ENCODE measurements around the gene COX4I1.
"Not testable (repeated sequence)": the region's sequence is repeated elsewhere in the genome, so short reads cannot be mapped to it uniquely, and the experiment has no call there.

COX4I1 gene

DNA sequence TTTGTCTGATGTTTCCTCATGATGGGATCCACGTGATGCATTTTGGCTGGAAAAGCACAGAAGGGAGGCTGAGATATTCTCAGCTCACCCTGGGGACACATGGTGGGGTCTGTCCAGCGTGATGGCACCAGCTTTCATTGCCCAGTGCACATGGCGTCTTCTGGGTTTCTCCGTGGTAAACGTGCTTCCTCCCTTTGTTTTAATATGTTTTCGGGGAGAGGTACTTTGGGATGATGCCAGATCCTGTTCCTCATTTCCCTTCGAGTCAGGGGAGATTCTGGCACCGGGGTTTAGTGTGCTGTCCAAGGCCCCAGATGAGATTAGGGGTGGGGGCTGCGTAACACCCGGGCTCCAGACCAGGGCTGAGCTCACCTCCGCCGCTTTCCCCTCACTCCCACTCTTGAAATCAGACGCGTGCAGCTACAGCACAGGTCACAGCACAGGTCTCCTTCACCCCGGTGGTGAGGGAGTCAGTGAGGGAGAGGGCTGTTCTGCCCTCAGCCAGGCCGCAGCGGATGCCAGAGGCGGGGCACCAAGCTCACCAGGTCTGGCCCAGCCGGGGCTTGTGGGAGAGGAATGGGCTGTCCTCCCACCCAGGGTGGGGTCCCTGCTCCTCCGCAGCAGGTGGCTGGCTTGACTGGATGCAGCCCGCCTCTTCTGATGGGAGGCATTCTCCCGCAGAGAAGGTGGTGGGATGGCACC, 33.9 kb downstream of the COX4I1 start:
- H3K9me3 Mint-ChIP-seq, result peaks cover 8% of the 10 kb centered on the region
- H3K27me3 Mint-ChIP-seq (ENCODE audit: low read depth), result peaks cover 32% of the 10 kb centered on the region
- no peak overlapping the region for H3K4me3 Mint-ChIP-seq
- H3K27ac Mint-ChIP-seq, result no peak overlapping the region
- H3K36me3 Mint-ChIP-seq (ENCODE audit: low read depth), result no peaks in the 10 kb centered on the region
- H3K4me1 Mint-ChIP-seq (ENCODE audit: low read depth), result no peaks in the 10 kb centered on the region

DNA sequence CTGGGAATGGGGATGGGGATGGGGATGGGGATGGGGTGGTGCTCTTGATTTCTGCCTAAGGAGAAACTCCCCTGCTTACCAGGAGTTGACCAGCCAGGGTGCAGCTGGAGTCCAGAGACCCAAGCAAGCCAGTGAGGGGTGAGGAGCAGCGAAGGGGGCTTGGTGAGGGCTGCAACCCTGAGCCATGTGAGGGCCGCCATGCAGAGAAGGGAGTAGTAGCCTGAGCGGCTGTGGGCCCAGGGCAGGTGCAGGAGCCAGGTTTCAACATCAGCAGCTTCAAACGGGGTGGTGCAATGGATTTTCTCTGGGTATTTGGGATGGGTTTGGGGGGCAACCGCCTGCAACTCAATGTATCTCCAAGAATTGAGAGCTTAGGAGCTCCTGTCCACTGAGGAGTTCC, 35.2 kb downstream of the COX4I1 start:
- Mint-ChIP-seq H3K4me3 (no peak overlapping the region), H3K4me1 (ENCODE audit: low read depth) (no peaks in the 10 kb centered on the region), H3K27me3 (ENCODE audit: low read depth) (peaks cover 25% of the 10 kb centered on the region), H3K36me3 (ENCODE audit: low read depth) (no peaks in the 10 kb centered on the region), H3K27ac (no peak overlapping the region), H3K9me3 (peaks cover 8% of the 10 kb centered on the region)

DNA sequence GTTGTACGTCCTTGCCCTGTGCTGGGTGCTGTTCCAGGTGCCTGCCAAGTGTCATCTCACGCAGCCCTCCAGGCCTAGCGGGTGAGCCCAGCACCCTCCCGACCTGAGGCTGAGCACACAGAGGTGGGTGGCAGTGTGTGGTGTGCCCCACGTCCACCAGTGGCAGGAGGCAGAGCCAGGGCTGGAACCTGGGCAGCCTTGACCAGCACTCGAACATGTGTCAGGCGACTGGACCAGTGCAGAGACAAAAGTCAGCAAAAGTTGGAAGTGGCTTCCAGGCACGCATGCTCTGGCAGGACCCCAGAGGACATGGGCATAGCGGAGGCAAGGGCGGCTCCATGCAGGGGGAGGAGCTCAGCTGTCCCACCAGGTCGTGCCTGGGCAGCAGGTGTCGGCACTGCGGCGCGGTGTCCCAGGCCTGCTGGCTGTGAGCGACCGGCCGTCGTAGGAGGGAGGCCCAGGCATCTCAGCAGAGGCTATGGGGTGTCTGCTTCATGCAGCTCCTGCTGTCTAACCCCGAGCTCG, 35.8 kb downstream of the COX4I1 start:
- H3K4me1 Mint-ChIP-seq (ENCODE audit: low read depth), result no peaks in the 10 kb centered on the region
- H3K9me3 Mint-ChIP-seq, result peaks cover 8% of the 10 kb centered on the region

DNA sequence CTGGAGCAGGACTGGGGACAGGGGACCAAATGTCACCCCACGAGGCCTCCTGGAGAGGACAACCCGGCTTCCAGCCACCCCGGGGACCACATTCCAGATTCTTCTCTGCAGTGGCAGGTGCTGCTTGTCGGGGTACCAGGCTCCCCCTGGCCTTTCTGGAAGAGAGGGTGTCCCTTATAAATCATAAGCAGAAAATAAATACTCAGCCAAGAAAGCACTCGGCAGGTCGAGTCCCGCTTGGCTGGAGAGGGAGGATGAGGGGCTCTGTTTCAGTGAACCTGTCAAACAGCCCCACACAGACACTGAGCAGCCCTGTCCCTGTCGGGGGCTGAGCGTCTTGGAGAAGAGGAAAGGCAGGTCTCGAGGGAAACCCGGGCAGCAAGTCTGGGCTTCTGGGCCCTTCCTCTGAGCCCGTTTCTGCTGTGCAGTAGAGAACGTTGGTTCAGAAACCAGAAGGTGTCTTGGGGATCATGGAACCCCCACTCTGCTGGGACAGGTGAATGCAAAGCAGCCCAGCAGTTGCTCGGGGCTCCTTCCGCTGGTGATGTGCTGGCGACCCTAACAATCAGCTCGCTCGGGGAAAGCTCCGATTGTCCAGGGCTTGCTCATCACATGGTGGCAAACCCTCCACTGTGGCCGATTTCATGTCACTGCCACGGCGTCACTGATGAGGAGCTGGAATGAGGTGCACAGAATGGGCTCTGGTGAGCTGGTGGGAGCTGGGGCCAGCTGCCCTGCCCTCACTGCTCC, 36.6 kb downstream of the COX4I1 start:
- Mint-ChIP-seq H3K9me3 (peaks cover 8% of the 10 kb centered on the region), H3K27me3 (ENCODE audit: low read depth) (peaks cover 20% of the 10 kb centered on the region), H3K36me3 (ENCODE audit: low read depth) (no peaks in the 10 kb centered on the region), H3K4me1 (ENCODE audit: low read depth) (no peaks in the 10 kb centered on the region), H3K27ac (no peak overlapping the region), H3K4me3 (no peak overlapping the region)

More for the DNA sequence above, 35.8 kb downstream of the COX4I1 start:
- Mint-ChIP-seq H3K27ac (no peak overlapping the region), H3K4me3 (no peak overlapping the region), H3K36me3 (ENCODE audit: low read depth) (no peaks in the 10 kb centered on the region), H3K27me3 (ENCODE audit: low read depth) (peaks cover 25% of the 10 kb centered on the region)

DNA sequence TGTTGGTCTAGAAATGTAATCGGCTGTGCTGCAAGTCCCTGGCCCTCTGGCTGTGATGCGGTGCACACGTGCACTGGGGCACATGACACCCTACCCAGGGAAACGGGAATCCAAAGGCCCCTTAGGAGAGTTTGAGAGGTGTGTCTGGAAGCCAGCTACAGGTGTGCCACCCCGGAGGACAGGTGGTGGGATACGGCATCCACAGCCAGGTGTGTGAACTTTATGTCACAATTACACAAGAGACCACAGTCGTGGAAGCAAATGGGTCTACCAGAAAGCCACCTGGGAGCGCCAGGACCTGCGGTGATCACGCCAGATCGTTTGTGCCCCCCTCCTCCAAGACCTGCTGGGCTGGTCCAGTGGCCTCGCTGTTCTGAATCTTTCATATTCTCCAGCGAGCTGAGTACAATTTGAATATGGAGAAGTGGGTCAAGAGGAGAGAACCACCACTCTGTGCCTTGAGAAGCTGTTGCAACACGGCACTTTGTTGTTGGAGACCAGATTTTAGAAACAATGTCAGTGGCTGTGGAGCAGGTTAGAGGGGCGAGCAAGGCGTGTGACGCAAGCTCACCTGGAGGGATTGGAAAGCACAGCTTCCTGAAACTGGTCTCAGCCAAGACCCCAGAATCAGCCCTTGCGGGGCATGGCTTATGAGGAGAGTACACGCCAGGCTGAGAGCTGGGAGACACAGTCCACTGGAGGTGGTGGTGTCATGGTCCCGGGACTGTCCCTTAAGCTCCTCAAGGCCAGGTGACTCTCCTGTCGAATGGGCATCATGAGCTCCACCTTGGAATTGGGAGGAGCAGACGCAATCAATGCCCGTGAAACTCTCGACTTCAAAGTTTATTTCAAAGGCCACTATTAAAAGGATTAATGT, 37.4 kb downstream of the COX4I1 start:
- Mint-ChIP-seq H3K9me3 (peaks cover 8% of the 10 kb centered on the region), H3K27me3 (ENCODE audit: low read depth) (peaks cover 12% of the 10 kb centered on the region), H3K4me3 (no peak overlapping the region), H3K4me1 (ENCODE audit: low read depth) (no peaks in the 10 kb centered on the region), H3K36me3 (ENCODE audit: low read depth) (no peaks in the 10 kb centered on the region), H3K27ac (no peak overlapping the region)

DNA sequence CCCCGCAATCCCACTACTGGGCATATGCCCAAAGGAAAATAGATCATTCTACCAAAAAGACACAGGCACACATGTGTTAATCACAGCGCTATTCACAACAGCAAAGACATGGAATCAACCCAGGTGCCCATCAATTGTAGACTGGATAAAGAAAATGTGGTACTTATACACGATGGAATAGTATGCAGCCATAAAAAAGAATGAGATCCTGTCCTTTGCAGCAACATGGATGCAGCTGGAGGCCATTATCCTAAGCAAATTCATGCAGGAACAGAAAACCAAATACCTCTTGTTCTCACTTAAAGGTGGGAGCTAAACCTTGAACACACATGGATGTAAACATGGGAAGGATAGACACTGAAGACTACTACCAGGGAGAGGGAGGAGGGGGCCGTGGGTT, 38.2 kb downstream of the COX4I1 start:
- H3K27ac Mint-ChIP-seq; H3K4me1 Mint-ChIP-seq (ENCODE audit: low read depth); H3K27me3 Mint-ChIP-seq (ENCODE audit: low read depth); H3K9me3 Mint-ChIP-seq; H3K36me3 Mint-ChIP-seq (ENCODE audit: low read depth); H3K4me3 Mint-ChIP-seq: not testable (repeated sequence)

DNA sequence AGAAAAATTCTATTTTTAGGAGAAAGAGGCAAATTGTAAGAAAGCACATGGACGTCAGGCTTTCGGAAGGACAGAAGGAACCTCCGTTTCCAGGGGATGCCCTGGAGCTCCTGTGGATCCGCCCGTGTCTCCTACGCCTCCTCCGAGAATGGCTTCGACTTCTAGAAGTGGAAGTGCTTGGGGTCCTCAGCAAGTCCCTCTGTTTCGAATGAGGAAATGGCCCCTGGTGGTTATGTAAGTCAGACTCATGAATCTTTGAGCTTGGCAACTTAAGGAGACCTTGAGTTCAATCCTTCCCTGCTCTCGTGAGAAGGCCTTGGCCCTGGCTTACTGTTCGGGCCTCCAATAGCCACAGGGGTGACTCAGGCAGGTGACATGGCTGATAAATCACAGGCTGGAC, 38.9 kb downstream of the COX4I1 start:
- Mint-ChIP-seq H3K27me3 (ENCODE audit: low read depth) (no peaks in the 10 kb centered on the region), H3K27ac (no peak overlapping the region), H3K4me1 (ENCODE audit: low read depth) (no peaks in the 10 kb centered on the region), H3K9me3 (no peaks in the 10 kb centered on the region), H3K36me3 (ENCODE audit: low read depth) (no peaks in the 10 kb centered on the region), H3K4me3 (no peak overlapping the region)

DNA sequence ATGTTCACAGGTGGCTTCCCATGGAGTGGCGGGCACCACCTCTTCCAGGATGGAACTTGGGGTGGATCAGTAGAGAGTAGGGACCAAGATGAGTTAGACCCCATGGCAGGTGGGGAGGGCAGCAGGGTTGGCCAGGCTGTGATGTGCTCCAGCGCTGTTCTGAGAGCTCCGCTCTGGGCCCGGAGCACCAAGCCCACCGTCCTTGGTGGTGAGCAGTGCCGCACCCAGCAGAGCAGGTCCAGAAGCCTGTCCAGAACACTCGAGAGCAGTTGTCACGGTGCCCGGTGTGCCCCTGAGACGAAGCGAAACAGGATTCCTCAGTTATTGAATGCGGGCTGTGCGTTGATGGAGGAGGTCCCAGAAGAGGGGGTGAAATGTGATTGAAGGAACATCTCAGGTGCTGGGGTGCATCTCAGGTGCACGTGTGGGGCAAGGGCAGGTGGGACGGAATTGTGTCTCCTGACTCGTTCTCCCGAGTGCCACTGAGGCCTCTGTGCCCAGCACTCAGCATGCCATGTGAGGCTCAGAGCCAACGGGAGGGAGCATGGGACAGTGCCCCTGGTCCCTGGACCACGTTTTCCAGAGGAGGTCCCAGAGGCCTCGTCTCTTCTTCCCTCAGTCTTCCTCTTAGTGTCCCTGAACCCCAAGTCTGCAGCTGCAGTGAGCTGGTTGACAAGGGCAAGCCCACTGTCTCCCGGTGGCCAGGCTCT, 39.5 kb downstream of the COX4I1 start:
- Mint-ChIP-seq H3K36me3 (ENCODE audit: low read depth) (no peaks in the 10 kb centered on the region), H3K4me1 (ENCODE audit: low read depth) (no peaks in the 10 kb centered on the region), H3K27ac (no peak overlapping the region), H3K9me3 (no peaks in the 10 kb centered on the region), H3K27me3 (ENCODE audit: low read depth) (no peaks in the 10 kb centered on the region), H3K4me3 (no peak overlapping the region)

DNA sequence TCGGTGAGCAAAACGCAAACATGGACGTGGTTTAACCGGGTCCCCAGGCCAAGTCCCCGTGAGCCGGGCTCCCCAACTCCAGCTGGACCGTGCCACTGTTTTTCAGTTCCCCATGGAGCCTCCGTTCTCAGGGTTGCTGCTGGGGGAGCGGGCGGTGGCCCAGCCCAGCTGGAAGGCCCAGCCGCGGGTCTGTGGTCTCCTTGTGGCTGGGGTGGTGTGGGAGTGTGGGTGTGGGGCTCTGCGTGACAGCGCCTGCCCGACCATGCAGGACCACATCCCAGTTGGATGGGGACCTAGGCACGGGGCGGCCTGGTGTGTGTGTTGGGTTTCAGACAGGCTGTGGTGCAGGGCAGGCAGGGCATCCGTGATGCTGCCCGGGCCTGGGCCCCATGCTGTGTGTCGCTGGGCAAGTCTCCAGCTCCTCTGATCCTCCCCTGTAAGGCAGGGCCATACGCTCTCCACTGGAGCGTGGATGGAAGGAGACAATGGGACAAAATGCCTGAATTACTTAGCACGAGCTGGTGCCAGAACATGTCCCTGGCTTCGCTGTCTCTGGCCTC, 40.3 kb downstream of the COX4I1 start:
- peaks cover under 1% of the 10 kb centered on the region for H3K4me1 Mint-ChIP-seq (ENCODE audit: low read depth)
- peaks cover 6% of the 10 kb centered on the region for H3K27me3 Mint-ChIP-seq (ENCODE audit: low read depth)
- H3K27ac Mint-ChIP-seq, result no peak overlapping the region
- no peak overlapping the region for H3K4me3 Mint-ChIP-seq
- no peaks in the 10 kb centered on the region for H3K36me3 Mint-ChIP-seq (ENCODE audit: low read depth)
- no peaks in the 10 kb centered on the region for H3K9me3 Mint-ChIP-seq

DNA sequence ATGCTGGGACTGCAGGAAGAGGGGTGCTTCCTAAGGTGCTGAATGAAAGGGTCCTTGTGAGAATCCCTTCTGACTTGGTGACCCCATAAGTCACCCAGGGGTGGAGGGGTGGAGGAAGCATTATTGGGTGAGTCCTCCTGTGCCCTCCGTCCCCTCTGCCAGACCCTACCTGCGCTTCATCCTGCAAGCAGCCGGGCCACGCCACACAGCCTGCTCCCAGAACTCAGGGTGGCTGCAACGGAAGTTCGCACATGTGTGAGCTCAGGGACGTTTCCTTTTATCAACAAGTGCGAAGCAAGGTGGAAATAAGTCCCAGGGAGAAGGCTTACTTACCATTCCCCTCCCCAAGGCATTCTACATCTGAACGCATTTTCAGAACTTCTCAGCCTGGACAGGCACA, 40.9 kb downstream of the COX4I1 start:
- Mint-ChIP-seq H3K27ac (no peak overlapping the region), H3K4me1 (ENCODE audit: low read depth) (peaks cover 4% of the 10 kb centered on the region), H3K4me3 (no peak overlapping the region), H3K9me3 (no peaks in the 10 kb centered on the region), H3K36me3 (ENCODE audit: low read depth) (no peaks in the 10 kb centered on the region), H3K27me3 (ENCODE audit: low read depth) (peaks cover 9% of the 10 kb centered on the region)

DNA sequence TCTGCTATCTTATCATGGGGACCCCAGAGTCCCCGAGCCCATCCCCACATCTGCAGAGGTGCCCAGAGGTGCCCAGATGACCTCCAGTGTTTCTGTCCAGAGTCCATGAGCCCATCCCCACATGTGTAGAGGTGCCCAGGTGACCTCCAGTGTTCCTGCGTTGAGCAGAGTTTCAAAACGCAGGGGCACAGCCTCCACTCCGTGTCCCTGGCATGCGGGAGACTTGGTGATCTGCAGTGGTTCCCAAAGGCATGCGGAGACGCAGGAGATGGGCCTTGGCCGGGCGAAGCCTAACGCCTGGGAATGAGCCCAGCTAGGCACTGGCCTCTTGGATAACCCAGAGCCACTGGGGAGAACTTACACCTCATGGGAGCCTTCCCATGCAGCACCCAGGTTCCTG, 41.3 kb downstream of the COX4I1 start:
- Mint-ChIP-seq H3K4me1 (ENCODE audit: low read depth) (peaks cover 4% of the 10 kb centered on the region), H3K27me3 (ENCODE audit: low read depth) (peaks cover 9% of the 10 kb centered on the region), H3K27ac (no peak overlapping the region), H3K36me3 (ENCODE audit: low read depth) (no peaks in the 10 kb centered on the region), H3K4me3 (no peak overlapping the region), H3K9me3 (no peaks in the 10 kb centered on the region)

DNA sequence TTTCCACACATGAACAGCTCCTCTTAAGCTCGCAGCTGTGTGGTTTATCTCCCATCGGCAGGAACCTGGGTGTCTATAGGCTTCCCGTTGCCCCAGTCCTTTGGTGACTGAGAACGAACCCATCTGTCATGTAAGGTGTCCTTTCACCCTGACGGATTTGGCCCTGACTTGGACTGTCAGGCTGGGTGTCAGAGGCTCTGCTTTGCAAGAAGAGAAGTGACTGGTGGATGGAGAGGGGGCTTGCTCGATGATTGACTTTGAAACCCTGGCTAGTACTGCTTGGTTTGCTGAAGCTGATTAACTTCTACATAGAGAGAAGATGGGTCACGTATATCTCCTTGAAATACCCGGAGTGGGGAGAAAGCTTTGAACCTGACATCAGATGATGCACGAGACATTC, 42.9 kb downstream of the COX4I1 start:
- H3K4me1 Mint-ChIP-seq (ENCODE audit: low read depth), result peaks cover 4% of the 10 kb centered on the region
- H3K27me3 Mint-ChIP-seq (ENCODE audit: low read depth), result peaks cover 13% of the 10 kb centered on the region
- H3K4me3 Mint-ChIP-seq, result no peak overlapping the region
- H3K36me3 Mint-ChIP-seq (ENCODE audit: low read depth), result no peaks in the 10 kb centered on the region
- no peaks in the 10 kb centered on the region for H3K9me3 Mint-ChIP-seq
- H3K27ac Mint-ChIP-seq, result no peak overlapping the region

DNA sequence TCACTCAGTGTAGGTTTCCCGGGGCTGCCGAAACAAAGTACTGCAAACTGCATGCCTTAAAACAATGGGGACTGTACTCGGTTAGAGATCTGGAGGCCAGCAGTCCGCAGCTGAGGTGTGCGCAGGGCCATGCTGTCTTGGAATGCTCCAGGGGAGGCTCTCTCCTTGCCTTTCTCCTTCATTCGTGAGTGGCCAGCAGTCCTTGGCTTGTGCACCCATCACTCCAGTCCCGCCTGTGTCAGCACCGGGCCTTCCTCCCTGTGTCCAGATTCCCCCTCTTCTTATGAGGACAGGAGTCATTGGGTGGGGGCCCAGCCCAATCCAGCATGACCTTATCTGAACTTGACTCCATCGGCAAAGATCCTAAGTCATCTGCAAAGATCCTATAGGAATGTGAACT, 43.4 kb downstream of the COX4I1 start:
- Mint-ChIP-seq H3K4me1 (ENCODE audit: low read depth) (peaks cover 4% of the 10 kb centered on the region), H3K27ac (no peak overlapping the region), H3K36me3 (ENCODE audit: low read depth) (no peaks in the 10 kb centered on the region), H3K27me3 (ENCODE audit: low read depth) (peaks cover 13% of the 10 kb centered on the region), H3K9me3 (no peaks in the 10 kb centered on the region), H3K4me3 (no peak overlapping the region)
